Skeletal muscle satellite cell (primary cell): ENCODE results near the gene UROC1.

Experiments
- H3K27me3 ChIP-seq: 2 replicates; pipeline ENCODE4 v1.7.0; 2013; ENCODE audit warnings: low read length; ENCODE audit not compliant: control insufficient read depth, insufficient read depth
- H3K36me3 ChIP-seq: 2 replicates; pipeline ENCODE4 v1.7.0; 2013; ENCODE audit warnings: mild to moderate bottlenecking, control low read depth, low read length; ENCODE audit not compliant: insufficient read depth
- H3K4me1 ChIP-seq: 2 replicates; pipeline ENCODE4 v1.7.0; 2013; ENCODE audit warnings: low read length; ENCODE audit not compliant: control insufficient read depth, insufficient read depth
- H3K4me2 ChIP-seq: 2 replicates; pipeline ENCODE4 v1.7.0; 2013; ENCODE audit warnings: mild to moderate bottlenecking, low read length
- H3K4me3 ChIP-seq: 2 replicates; pipeline ENCODE4 v1.7.0; 2013; ENCODE audit warnings: low read length
- H3K9ac ChIP-seq: 2 replicates; pipeline ENCODE4 v1.7.0; 2013; ENCODE audit warnings: mild to moderate bottlenecking, low read depth, low read length, moderate library complexity
- H3K9me3 ChIP-seq: replicated peaks from 2 replicates; pipeline ENCODE4 v1.7.0; 2013; ENCODE audit warnings: mild to moderate bottlenecking, control low read depth, low read length

The UROC1 gene

GRCh38 chr3:126456211-126456610 is 61.4 kb downstream of the UROC1 start:
- H3K36me3 ChIP-seq, result peaks cover 68% of the 10 kb centered on the region
- H3K27me3 ChIP-seq, result no peaks in the 10 kb centered on the region
- no peak overlapping the region for H3K9ac ChIP-seq
- H3K4me1 ChIP-seq, result no peaks in the 10 kb centered on the region
- H3K9me3 ChIP-seq, result no peaks in the 10 kb centered on the region
- H3K4me2 ChIP-seq, result no peak overlapping the region
- H3K4me3 ChIP-seq, result no peak overlapping the region

- Histone ChIP-seq H3K27me3 (no peaks in the 10 kb centered on the region), H3K9me3 (no peaks in the 10 kb centered on the region), H3K4me2 (no peak overlapping the region), H3K9ac (no peak overlapping the region), H3K4me3 (no peak overlapping the region), H3K4me1 (no peaks in the 10 kb centered on the region), H3K36me3 (peaks cover 61% of the 10 kb centered on the region)
These were observed 63.0 kb downstream of the UROC1 start for GRCh38 chr3:126454437-126455198.

- H3K36me3 ChIP-seq, result peaks cover 60% of the 10 kb centered on the region
- H3K9ac ChIP-seq, result no peak overlapping the region
- no peaks in the 10 kb centered on the region for H3K4me1 ChIP-seq
These were observed 63.5 kb downstream of the UROC1 start for GRCh38 chr3:126454025-126454424.

GRCh38 chr3:126452213-126452612 is 65.4 kb downstream of the UROC1 start:
- H3K4me1 ChIP-seq, result no peaks in the 10 kb centered on the region
- H3K4me2 ChIP-seq, result no peak overlapping the region
- H3K27me3 ChIP-seq, result no peaks in the 10 kb centered on the region
- H3K4me3 ChIP-seq, result no peak overlapping the region
- peaks cover 56% of the 10 kb centered on the region for H3K36me3 ChIP-seq
- no peaks in the 10 kb centered on the region for H3K9me3 ChIP-seq
- H3K9ac ChIP-seq, result no peak overlapping the region

More at GRCh38 chr3:126454025-126454424, 63.5 kb downstream of the UROC1 start:
- H3K27me3 ChIP-seq, result no peaks in the 10 kb centered on the region
- no peak overlapping the region for H3K4me2 ChIP-seq
- no peaks in the 10 kb centered on the region for H3K9me3 ChIP-seq
- H3K4me3 ChIP-seq, result no peak overlapping the region

DNA sequence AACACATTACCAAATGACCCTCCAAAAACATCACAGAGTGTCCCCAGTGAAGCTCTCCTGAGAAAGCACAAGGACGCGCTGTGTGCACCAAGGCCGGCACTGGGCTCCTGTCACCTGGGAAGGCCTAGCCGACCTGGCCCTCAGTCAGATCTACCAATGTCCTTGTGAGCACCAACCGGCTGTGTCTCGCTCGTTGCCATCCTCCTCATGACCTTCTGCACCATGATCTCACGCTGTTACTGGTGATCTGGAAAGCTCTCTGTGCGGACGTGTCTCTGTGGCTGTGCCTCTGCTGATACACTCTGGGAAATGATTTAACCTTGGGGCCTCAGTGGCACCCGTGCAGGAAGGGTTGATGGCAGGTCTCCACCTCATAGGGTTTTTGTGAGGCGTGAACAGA is 66.1 kb downstream of the UROC1 start:
- H3K36me3 ChIP-seq, result peaks cover 49% of the 10 kb centered on the region
- H3K4me2 ChIP-seq, result no peak overlapping the region
- H3K9ac ChIP-seq, result no peak overlapping the region
- no peaks in the 10 kb centered on the region for H3K9me3 ChIP-seq
- H3K4me3 ChIP-seq, result no peak overlapping the region
- H3K27me3 ChIP-seq, result no peaks in the 10 kb centered on the region
- peaks cover 3% of the 10 kb centered on the region for H3K4me1 ChIP-seq

GRCh38 chr3:126450744-126451143 is 66.8 kb downstream of the UROC1 start:
- peaks cover 43% of the 10 kb centered on the region for H3K36me3 ChIP-seq
- H3K27me3 ChIP-seq, result no peaks in the 10 kb centered on the region
- no peak overlapping the region for H3K4me3 ChIP-seq
- no peak overlapping the region for H3K9ac ChIP-seq
- no peak overlapping the region for H3K4me2 ChIP-seq
- H3K4me1 ChIP-seq, result peaks cover 3% of the 10 kb centered on the region
- H3K9me3 ChIP-seq, result no peaks in the 10 kb centered on the region

DNA sequence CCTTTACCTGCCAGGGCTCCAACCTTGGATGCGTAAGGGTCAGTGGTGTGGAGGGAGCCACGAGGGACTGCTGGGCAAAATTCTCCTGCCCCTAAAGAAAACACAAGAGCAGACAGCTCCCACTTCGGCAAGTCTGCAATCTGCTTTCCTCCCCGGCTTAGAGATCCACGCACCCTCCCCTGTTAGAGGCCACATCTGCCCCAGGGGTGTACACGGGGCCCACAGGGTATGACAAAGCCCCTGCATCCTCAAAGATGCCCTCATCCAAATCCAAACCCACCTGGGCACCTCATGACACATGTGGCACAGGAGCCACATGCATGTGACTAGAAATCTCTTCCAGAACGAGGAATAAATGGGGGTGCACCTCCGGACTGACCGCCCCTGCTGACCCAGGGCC is 67.4 kb downstream of the UROC1 start:
- Histone ChIP-seq H3K4me2 (no peak overlapping the region), H3K9ac (no peak overlapping the region), H3K36me3 (peaks cover 43% of the 10 kb centered on the region)

DNA sequence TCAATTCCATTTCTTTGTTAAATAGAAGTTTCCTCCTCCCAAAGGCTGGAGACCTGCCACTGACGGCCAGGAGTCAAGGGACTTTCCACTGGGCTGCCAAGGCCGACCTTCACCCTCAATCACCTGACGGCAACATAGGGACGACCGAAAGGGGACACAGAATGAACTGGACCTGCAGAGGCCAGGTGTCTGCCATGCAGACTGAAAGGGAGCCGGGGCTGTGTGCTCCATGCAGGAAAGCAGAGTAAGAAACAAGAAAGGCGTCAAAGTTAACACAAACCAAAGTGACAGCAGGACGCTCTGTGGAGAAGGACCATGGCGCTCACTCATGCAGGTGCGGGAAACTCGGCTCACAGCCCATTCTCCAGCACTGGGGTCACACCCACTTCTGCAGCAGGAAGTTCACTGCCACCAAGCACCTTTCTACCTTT is 67.9 kb downstream of the UROC1 start:
- H3K4me3 ChIP-seq, result no peak overlapping the region
- peaks cover 3% of the 10 kb centered on the region for H3K4me1 ChIP-seq
- no peak overlapping the region for H3K9ac ChIP-seq
- no peaks in the 10 kb centered on the region for H3K9me3 ChIP-seq
- no peak overlapping the region for H3K4me2 ChIP-seq
- no peaks in the 10 kb centered on the region for H3K27me3 ChIP-seq
- H3K36me3 ChIP-seq, result peaks cover 39% of the 10 kb centered on the region

More for the DNA sequence above, 67.4 kb downstream of the UROC1 start:
- Histone ChIP-seq H3K4me1 (peaks cover 3% of the 10 kb centered on the region), H3K4me3 (no peak overlapping the region), H3K27me3 (no peaks in the 10 kb centered on the region), H3K9me3 (no peaks in the 10 kb centered on the region)

DNA sequence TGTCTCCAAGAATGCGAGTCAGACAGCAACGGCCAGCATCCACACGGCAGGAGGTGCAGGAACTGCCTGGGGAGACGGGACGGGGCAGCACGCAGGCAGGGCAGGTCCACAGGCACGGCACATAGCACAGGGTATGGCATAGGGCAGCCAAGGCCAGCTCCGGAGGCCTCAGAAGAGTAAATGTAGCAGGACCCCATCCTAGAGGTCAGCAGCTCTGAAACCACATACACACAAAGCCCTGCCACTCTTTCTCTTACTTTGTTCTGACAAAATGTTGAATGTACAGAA is 68.7 kb downstream of the UROC1 start:
- no peak overlapping the region for H3K4me3 ChIP-seq
- no peak overlapping the region for H3K4me2 ChIP-seq
- H3K9me3 ChIP-seq, result no peaks in the 10 kb centered on the region
- H3K9ac ChIP-seq, result no peak overlapping the region
- peaks cover 3% of the 10 kb centered on the region for H3K4me1 ChIP-seq
- H3K27me3 ChIP-seq, result no peaks in the 10 kb centered on the region
- peaks cover 33% of the 10 kb centered on the region for H3K36me3 ChIP-seq

DNA sequence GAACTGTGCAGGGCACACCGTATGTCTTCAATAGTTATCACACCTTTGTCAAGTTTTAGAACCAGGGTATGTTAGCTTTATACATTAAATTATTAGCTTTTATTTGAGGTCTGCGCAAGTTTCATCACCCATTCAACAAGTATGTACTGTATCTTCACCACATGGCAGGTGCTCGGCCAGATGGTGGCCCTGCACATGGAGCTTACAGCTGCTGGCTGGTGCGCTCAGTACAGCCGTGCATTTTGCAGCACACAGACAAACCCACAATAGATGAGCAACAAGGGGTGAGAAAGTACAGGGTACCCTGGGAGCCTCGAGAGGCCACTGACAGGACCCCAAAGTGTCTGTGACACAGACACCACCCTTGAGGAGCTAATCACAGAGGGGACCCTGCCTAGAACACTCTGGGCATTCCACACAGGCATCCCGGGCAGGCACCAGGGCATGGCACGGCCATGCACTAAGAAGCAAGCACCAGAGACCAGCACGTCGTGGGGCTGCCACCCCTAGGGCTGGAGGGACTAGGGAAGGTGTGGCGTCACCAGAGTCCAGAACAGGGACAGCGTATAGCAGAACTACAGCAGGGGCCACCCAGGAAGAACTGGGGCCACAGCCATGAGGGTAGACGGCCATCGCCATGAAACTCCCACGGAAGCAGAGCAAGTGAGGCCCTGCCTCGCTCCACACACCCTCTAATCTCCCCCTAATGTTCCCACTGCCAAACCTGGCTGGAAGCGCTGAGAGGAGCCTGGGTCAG is 69.3 kb downstream of the UROC1 start:
- Histone ChIP-seq H3K9ac (no peak overlapping the region), H3K36me3 (peaks cover 33% of the 10 kb centered on the region), H3K4me1 (peaks cover 3% of the 10 kb centered on the region)

GRCh38 chr3:126447456-126448106 is 70.0 kb downstream of the UROC1 start:
- H3K27me3 ChIP-seq, result no peaks in the 10 kb centered on the region
- H3K9me3 ChIP-seq, result no peaks in the 10 kb centered on the region
- H3K9ac ChIP-seq, result no peak overlapping the region
- peaks cover 3% of the 10 kb centered on the region for H3K4me1 ChIP-seq
- H3K4me3 ChIP-seq, result no peak overlapping the region
- peaks cover 33% of the 10 kb centered on the region for H3K36me3 ChIP-seq
- H3K4me2 ChIP-seq, result no peak overlapping the region

More for the DNA sequence above, 69.3 kb downstream of the UROC1 start:
- H3K9me3 ChIP-seq, result no peaks in the 10 kb centered on the region
- no peaks in the 10 kb centered on the region for H3K27me3 ChIP-seq
- H3K4me3 ChIP-seq, result no peak overlapping the region
- no peak overlapping the region for H3K4me2 ChIP-seq
